Esophagus muscularis mucosa (tissue), 4 donors: ENCODE data around the gene CKAP2L. TPM values are rescaled to one million over a fixed set of nuclear protein-coding genes. Genes with fewer than 3 reads are reported as not detected.

Experiments used
- DNase-seq: peaks from one replicate; pipeline ENCODE4 v3.0.0-alpha.2; 2017; ENCODE audit errors: extremely low spot score
- H3K27ac ChIP-seq, 4 donors: fragments of 200-600 bp; sonication (generic); replicated peaks in 1 of 4; 1 replicate in 3 of 4; 2 replicates in 1 of 4; pipeline ENCODE4 v1.5.1; 2016 to 2019; ENCODE audit warnings: mild to moderate bottlenecking in 1 of 4
- H3K27me3 ChIP-seq, 4 donors: fragments of 200-600 bp; sonication (generic); one replicate each; pipeline versions ENCODE4 v1.5.1 to v1.6.0; 2016 to 2019
- H3K36me3 ChIP-seq, 4 donors: fragments of 200-600 bp; sonication (generic); one replicate each; pipeline ENCODE4 v1.5.1; 2016 to 2019
- H3K4me1 ChIP-seq, 4 donors: fragments of 200-600 bp; sonication (generic); one replicate each; pipeline ENCODE4 v1.5.1; 2016 to 2019
- H3K4me3 ChIP-seq, 4 donors: fragments of 200-600 bp; sonication (generic); 1 replicate in 2 of 4; 2 replicates in 2 of 4; pipeline ENCODE4 v1.5.1; 2016 to 2019; ENCODE audit warnings: mild to moderate bottlenecking in 4 of 4, moderate library complexity in 1 of 4
- H3K9me3 ChIP-seq, 4 donors: fragments of 200-600 bp; sonication (generic); 1 replicate in 3 of 4; 2 replicates in 1 of 4; pipeline ENCODE4 v1.5.1; 2016 to 2019
- EP300 ChIP-seq: sonication (generic); formaldehyde crosslinking; IDR thresholded peaks from one replicate; pipeline ENCODE4 v1.6.1; 2017; ENCODE audit warnings: antibody characterized with exemption
- POLR2A ChIP-seq: fragments of 450-650 bp; IDR thresholded peaks from one replicate; pipeline ENCODE4 v1.6.1; 2017; ENCODE audit warnings: antibody characterized with exemption, moderate library complexity, mild to moderate bottlenecking, low read depth
- POLR2AphosphoS5 ChIP-seq, 2 donors: sonication (generic); formaldehyde crosslinking; IDR thresholded peaks; one replicate each; pipeline ENCODE4 v1.6.1; 2017; ENCODE audit warnings: antibody characterized with exemption in 2 of 2
- WGBS: methylation state at CpG from one replicate; pipeline ENCODE4 v1.1.5; 2018; 5-methylcytosine and 5-hydroxymethylcytosine counted together
- intact Hi-C: fragments of 100-400 bp; cut with DNase I; formaldehyde crosslinking; loops from one replicate; pipeline ENCODE4 v1.15.1; 2023
- total RNA-seq, 4 donors: library from RNA; depleted of rRNA; stranded (reverse); fragments of >200 nt; gene quantifications; one replicate each; pipeline versions ENCODE4 v1.1.0 to v1.2.1, GENCODE V29; 2016
- TF ChIP-seq, protein P1 (sequence below), 3 experiments: fragments of 200-600 bp in 2 of 3; fragments of 450-650 bp in 1 of 3; sonication (generic) in 2 of 3; IDR thresholded peaks; one replicate each; pipeline ENCODE4 v1.5.1; 2017 to 2019; ENCODE audit warnings: antibody characterized with exemption in 3 of 3, mild to moderate bottlenecking in 2 of 3, moderate library complexity in 1 of 3

Gene CKAP2L
- total RNA-seq, 4 donors from 2014 or later, result 0.23 to 1.5 (median 0.91) TPM; not detected in 1

DNA sequence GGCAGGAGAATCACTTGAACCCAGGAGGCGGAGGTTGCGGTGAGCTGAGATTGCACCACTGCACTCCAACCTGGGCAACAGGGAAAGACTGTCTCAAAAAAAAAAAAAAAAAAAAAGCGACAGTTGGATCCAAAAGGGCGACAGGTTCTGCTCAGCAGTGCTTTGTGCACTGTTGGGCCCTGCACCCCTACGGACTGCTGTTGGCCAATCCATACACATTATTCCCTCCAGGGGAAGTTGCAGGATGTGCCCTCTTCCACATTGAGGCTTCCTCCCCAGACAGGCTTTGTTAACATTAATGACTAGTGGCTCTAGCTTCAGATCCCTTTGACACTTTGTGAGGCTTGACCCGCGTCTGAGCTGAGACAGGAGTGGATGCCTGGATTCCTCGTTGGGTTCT, 34.2 kb downstream of the CKAP2L start:
- no peaks in the 10 kb centered on the region for H3K9me3 ChIP-seq
- peak; percentile 64 for DNase-seq
- no peak overlapping the region for H3K4me3 ChIP-seq
- H3K27me3 ChIP-seq, result peaks cover 0 to 18% (median 0%) of the 10 kb centered on the region in 4 donors
- H3K27ac ChIP-seq, result no peak overlapping the region
- intact Hi-C loops, result no loop called here
- 82% methylated on average over 8 of the region's 8 CpGs for WGBS
- TF ChIP-seq, protein P1, sequence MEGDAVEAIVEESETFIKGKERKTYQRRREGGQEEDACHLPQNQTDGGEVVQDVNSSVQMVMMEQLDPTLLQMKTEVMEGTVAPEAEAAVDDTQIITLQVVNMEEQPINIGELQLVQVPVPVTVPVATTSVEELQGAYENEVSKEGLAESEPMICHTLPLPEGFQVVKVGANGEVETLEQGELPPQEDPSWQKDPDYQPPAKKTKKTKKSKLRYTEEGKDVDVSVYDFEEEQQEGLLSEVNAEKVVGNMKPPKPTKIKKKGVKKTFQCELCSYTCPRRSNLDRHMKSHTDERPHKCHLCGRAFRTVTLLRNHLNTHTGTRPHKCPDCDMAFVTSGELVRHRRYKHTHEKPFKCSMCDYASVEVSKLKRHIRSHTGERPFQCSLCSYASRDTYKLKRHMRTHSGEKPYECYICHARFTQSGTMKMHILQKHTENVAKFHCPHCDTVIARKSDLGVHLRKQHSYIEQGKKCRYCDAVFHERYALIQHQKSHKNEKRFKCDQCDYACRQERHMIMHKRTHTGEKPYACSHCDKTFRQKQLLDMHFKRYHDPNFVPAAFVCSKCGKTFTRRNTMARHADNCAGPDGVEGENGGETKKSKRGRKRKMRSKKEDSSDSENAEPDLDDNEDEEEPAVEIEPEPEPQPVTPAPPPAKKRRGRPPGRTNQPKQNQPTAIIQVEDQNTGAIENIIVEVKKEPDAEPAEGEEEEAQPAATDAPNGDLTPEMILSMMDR (IDR thresholded peaks at IDR 0.05), result no peak
- TF ChIP-seq POLR2AphosphoS5 (IDR thresholded peaks at IDR 0.05), result no peak
- no peak for TF ChIP-seq POLR2A
- TF ChIP-seq EP300, result no peak
- H3K4me1 ChIP-seq, result peaks cover 0 to 18% (median 16%) of the 10 kb centered on the region in 4 donors
- no peaks in the 10 kb centered on the region for H3K36me3 ChIP-seq

DNA sequence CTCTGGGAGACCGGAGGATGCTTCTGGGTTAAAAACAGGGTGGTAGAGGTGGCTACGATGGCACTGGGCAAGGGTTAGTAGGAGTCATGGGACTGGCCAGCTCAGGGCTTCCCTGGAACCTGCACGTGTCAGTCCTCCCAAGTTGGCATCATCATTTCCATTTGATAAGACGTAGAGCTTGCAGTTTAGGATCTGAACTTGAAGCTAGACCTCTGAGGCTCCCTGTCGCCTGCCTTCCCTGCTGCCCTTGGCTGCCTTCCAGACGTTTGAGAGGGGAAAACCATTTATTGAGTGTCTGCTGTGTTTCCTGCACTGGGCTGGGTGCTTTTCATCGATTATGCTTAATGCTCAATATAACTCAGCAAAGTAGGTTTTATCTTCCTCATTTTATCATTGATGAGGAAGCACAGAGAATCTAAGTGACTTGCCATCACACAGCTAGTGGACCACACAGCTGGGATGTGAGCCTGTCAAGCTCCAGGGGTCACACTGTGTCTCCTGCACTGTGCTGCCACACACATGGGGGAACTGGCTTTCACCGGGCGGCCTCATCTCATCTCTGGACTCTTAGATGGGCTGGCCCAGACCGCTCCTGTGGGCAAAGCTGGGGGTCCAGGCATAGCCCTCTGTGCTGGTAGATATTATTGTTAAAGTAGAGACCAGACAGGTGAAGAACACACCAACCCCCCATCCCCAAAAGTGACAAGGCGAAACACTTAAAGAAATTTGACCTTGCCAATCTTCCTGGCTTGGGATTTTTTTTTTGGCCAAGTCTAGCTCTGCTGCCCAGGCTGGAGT, 35.8 kb downstream of the CKAP2L start:
- 66% methylated on average over 6 of the region's 11 CpGs for WGBS
- Histone ChIP-seq H3K4me3 (no peak overlapping the region), H3K36me3 (no peaks in the 10 kb centered on the region), H3K27me3 (peaks cover 0 to 18% (median 0%) of the 10 kb centered on the region in 4 donors), H3K4me1 (peaks cover 0 to 12% (median 10%) of the 10 kb centered on the region in 4 donors), H3K9me3 (no peaks in the 10 kb centered on the region), H3K27ac (no peak overlapping the region)
- TF ChIP-seq, protein P1 (IDR thresholded peaks at IDR 0.05), result no peak
- no peak for TF ChIP-seq POLR2A
- TF ChIP-seq POLR2AphosphoS5 (IDR thresholded peaks at IDR 0.05), result no peak
- intact Hi-C loops, result loop anchor here (5.0 kb wide), 1 partner anchor 246 kb away; the partner anchor contains the start of gene TTL
- DNase-seq, result peak; percentile 85

DNA sequence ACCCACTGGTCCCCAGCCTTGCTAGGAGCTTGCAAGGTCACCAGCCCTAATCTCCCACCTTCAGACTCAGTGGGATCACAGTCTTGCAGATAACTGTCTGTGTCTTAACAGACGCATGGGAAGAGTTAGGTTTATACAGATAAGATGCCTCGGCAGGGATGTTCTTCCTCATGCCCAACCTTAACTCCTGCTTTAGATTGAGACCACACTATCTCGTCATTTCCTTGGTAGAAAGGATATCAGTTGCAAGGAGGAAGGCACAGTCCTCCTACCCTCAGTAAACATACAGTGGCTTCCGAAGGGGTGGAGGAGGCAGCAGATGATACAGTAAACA, 36.4 kb downstream of the CKAP2L start:
- TF ChIP-seq EP300 (no peak), POLR2A (no peak), POLR2AphosphoS5 (IDR thresholded peaks at IDR 0.05) (no peak)
- TF ChIP-seq, protein P1 (IDR thresholded peaks at IDR 0.05), result no peak
- H3K9me3 ChIP-seq, result no peaks in the 10 kb centered on the region
- H3K27me3 ChIP-seq, result peaks cover 0 to 18% (median 0%) of the 10 kb centered on the region in 4 donors
- WGBS, result 89% methylated on average over 3 of the region's 4 CpGs
- DNase-seq, result no peak
- H3K4me3 ChIP-seq, result no peak overlapping the region
- H3K27ac ChIP-seq, result no peak overlapping the region
- intact Hi-C loops, result loop anchor here (5.0 kb wide), 1 partner anchor 246 kb away; the partner anchor contains the start of gene TTL
- H3K36me3 ChIP-seq, result no peaks in the 10 kb centered on the region
- peaks cover 0 to 8% (median 6%) of the 10 kb centered on the region in 4 donors for H3K4me1 ChIP-seq

DNA sequence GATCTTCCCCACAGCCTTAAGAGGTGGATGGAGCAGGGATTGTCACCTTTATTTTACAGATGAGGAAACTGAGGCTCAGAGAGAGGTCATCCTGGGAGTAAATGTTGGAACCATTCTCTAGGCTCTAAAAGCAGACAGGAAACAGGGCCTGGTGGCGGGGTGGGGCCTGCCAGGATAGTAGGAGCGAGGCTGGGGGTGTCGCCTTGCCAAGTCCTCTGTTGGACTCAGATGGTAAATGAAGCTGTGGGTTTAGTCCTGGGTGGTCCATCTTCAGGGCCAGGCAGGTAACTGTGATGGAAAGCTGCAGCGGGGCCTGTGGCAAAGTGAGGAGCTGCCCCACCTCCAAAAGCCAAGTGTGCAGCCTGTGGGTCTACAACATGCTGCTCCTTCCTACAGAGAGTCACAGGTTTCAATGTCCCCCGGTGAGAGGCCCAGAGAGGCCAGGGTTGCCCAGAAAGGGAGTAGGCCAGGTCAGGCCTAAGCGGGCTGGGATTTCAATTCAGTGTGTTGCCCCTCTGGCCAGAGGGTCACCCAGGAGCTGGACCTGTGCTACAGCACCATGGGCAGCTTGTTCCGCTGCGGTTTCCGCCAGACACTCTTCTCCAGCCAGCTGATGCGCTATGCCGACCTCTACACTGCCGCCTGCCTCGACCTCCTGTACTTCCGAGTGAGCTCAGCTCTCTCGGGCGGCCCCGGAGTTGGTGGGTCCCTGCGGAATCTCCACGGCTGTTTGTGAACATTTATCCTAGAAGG, 37.0 kb downstream of the CKAP2L start:
- no peak for TF ChIP-seq POLR2AphosphoS5 (IDR thresholded peaks at IDR 0.05)
- no peak for TF ChIP-seq POLR2A
- no peak for TF ChIP-seq EP300
- TF ChIP-seq, protein P1 (IDR thresholded peaks at IDR 0.05), result no peak
- intact Hi-C loops, result loop anchor here (2.0 to 5.0 kb wide), 2 partner anchors 101 to 245 kb away; partner anchors contain the start of gene TTL

More for the DNA sequence above, 37.0 kb downstream of the CKAP2L start:
- Histone ChIP-seq H3K36me3 (no peaks in the 10 kb centered on the region), H3K4me1 (peaks cover 0 to 8% (median 6%) of the 10 kb centered on the region in 4 donors), H3K4me3 (no peak overlapping the region), H3K9me3 (no peaks in the 10 kb centered on the region), H3K27me3 (peaks cover 0 to 18% (median 0%) of the 10 kb centered on the region in 4 donors), H3K27ac (no peak overlapping the region)
- WGBS, result 89% methylated on average over 17 of the region's 19 CpGs
- DNase-seq, result peak; percentile 80
